Stimulated activated CD8-positive, alpha-beta memory T cell treated with anti-CD3 and anti-CD28 coated beads, Interleukin-2, amount 100 ng/mL, for 1 hour (primary cell): Measurements from ENCODE around the gene CHCT1.
"Not testable (repeated sequence)": the region's sequence is repeated elsewhere in the genome, so short reads cannot be mapped to it uniquely, and the experiment has no call there.

ENCODE experiments used
- DNase-seq, 2 donors: peaks; one replicate each; pipeline ENCODE4 v3.0.0-alpha.2; 2020; ENCODE audit warnings: low read depth in 2 of 2

CHCT1 gene

DNA sequence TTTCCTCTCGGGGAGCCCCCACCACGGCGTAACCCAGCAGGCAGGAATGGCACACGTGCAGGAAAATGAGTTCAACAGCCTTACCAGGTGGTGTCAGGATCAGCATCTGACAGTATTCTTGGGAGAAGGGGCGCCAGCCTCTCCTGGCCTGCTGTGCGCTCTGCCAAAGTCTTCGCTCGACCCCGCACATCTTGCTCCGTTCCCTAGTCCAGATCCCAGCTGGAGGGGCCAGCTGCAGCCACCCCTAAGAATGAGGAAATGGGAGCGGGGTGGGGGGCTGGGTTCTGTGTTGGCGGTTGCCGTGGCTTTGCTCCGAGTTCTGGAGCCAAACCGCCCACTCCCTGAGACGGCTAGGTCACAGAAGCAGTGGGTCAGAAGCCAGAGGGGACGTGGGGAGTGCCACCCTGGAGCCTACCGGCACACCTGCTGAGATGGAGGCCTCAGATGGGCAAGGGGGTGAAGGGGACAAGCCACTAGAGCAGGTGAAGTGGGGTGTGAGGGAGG, at the start of gene CHCT1:
CHCT1 (plus strand) TSS at position 328 of the 504 bp plus-strand sequence; CDS start at position 432, 104 bp downstream.
- DNase-seq = no peak

DNA sequence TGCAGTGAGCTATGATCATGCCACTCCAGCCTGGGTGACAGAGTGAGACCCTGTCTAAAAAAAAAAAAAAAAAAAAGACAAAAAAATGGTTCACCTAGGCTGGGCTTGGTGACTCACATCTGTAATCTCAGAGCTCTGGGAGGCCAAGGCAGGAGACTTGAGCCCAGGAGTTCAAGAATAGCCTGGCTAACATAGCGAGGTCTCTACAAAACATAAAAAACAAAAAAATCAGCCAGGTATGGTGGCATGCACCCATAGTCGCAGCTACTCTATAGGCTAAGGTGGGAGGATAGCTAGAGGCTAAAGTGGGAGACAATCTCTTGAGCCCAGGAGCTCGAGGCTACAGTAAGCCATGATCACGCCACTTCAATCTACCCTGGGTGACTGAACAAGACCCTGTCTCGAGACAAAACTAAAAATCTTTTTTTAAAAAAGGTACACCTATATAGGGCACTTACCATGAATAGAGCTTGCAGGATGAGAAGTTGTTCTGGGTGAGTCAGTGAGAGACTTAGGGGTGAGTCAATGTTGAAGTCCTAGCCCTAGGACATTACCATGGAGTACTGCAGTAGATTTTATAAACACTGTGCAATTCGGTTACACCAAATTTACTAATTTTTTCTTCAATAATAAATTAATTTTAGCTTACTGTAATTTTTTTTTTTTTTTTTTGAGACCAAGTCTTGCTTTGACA, 49.4 kb upstream of the CHCT1 start:
- no peak for DNase-seq

DNA sequence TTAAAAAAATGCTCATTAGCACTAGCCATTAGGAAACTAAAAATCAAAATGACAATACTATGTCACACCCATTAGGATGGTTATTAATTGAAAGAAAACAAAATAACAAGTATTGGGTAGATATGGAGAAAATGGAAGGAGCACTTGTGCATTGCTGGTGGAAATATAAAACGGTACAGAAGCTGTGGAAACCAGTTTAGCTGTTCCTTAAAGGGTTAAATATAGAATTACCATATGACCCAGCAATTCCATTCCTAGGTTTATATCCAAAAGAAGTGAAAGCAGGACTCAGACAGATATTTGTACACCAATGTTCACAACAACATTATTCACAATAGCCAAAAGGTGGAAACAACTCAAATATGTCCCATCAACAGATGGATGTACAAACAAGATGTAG, 44.1 kb upstream of the CHCT1 start:
- not testable (repeated sequence) for DNase-seq

DNA sequence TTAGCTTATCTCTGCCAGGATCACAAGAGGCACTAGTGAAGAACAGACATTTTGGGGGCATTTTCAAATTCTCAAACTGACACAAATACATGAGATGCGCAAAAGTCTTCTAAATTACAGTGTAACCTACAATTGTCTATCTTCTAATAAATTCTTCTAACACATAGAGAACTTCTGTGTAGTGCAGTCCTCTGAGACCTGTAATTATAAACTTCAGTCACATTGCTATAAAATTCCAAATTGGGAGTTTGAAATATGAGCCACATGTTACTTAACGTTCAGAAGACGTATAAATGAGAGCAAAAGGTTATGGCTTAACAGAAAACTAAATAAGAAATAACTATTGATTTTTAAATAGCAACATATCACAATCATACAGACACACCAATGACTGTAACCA, 42.8 kb upstream of the CHCT1 start:
- not testable (repeated sequence) for DNase-seq

DNA sequence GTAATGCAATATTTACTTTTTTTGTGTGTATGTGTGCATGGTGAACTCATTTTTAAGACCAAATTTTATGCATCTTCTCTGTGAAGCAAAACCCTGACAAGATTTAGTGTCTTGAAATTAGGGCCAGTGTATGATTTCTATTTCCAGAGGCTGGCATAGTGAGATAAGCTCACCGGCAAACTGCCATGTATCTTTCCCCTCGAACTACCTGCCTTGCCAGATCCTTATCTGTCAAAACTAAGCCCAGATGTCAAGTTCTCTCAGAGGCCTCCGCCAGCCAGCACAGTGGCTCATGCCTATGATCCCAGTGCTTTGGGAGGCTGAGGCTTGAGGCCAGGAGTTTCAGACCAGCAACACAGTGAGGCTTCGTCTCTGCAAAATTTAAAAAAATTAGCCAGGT, 40.3 kb upstream of the CHCT1 start:
- DNase-seq = no peak

DNA sequence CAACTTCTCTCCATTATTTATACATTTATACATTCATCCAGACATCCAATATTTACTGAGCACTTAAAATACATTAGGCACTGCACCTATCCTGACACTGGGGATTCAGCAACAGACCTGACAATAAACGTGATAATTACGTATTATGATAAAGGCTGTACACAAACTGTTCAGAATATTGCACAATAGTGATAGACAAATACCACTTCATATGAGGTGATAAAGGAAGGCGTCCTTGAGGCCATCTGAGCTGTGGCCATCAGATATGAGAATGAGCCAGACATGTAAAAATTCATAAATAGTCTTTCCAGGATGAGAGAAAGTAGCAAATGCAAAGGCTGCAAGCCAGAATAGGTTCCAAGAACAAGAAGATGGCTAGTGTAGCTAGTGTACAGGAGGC, 38.9 kb upstream of the CHCT1 start:
- no peak for DNase-seq

DNA sequence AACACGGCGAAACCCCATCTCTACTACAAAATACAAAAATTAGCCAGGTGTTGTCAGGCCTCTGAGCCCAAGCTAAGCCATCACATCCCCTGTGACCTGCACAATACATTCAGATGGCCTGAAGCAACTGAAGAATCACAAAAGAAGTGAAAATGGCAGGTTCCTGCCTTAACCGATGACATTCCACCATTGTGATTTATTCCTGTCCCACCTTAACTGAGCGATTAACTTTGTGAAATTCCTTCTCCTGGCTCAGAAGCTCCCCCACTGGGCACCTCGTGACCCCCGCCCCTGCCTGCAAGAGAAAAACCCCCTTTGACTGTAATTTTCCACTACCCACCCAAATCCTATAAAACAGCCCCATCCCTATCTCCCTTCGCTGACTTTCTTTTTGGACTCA, 37.4 kb upstream of the CHCT1 start:
- DNase-seq = not testable (repeated sequence)

DNA sequence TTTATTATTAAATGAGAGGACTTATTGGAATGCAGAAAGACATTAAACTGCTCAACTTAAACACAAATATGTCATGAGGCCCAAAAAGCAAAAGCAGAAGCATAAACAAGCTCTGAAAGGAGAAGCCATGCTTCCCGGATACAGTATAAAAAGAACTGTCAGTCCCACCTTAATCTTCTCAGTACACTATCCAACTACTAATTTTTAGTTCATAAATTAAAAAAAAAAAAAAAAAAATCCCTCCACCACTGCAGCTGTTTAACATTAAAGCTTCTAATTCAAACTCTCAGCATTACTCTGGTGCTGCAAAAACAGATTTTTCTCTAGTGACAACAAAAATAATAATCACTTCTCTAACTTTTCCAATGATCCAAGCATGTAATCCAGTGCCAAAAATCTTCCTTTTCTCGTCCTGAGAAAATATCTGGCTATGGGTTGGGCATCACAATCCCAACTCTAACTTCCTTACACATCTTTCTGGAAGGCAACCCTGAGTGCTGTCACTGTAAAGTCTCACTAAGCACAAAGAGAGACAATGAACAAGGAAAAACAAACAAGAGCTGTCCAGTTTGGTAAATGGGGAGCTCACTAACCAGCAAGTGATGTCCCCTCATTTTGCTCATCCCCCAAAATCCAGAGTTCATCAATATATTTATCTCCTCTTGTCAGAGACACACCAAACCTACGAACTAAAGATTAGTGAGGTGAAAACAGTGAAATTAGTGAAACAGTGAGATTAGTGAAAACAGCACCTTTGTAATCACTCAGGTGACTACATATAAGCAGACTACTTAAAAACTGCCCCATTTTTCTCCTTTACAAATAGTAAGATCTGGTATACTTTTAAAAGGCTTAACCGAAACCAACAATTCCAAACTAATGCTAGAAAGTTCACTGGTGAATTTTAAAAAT, 35.9 kb upstream of the CHCT1 start:
- no peak for DNase-seq

DNA sequence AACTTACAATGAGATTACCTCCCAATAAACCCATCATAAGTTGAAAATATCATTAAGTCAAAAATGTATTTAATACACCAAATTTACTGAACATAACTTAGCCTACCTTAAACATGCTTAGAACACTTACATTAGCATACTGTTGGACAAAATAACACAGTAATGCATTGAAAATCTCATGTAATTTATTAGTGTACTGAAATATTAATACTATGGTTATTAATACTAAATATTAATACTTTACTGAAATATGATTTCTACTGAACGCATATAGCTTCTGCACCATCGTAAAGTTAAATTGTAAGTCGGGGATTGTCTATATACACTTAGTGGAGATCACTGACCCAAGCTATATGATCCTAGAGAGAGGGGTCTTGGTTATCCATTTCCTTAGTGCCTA, 34.6 kb upstream of the CHCT1 start:
- DNase-seq = no peak

DNA sequence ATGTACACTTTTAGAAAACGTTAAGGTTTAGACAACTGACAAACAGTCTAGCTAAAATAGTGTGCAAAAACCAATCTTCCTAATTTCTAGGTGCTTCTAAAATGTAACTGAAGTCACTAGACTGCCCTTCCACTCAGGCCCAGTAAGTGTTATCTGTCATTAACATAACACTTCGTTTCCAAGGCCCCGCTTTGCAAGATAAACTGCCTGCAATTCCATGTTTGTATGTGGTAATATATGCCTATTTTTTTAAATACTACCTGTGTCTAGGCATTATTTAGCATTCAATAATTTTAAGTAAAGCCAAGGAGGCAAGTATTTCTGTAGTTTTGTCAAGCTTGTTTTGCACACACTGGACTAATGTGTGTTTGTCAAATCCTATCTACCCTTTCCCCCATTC, 33.5 kb upstream of the CHCT1 start:
- DNase-seq = no peak

DNA sequence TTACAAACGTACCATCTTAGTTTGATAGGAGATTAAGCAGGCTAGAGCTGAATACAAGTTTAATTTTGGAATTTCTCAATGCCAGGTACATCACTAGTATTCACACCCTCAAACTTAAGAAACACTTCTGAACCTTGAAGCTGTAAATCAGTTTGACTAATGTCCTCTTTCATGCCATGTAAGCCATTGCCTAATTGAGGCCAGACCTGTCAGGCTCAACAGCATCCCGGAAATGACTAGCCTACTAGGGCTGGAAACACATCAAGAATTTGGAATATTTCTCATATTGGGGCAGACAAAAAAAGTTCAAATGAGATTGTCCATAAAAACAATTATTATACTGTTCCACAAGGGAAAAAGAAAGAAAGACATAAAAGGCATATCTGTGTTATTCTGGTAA, 32.1 kb upstream of the CHCT1 start:
- no peak for DNase-seq

DNA sequence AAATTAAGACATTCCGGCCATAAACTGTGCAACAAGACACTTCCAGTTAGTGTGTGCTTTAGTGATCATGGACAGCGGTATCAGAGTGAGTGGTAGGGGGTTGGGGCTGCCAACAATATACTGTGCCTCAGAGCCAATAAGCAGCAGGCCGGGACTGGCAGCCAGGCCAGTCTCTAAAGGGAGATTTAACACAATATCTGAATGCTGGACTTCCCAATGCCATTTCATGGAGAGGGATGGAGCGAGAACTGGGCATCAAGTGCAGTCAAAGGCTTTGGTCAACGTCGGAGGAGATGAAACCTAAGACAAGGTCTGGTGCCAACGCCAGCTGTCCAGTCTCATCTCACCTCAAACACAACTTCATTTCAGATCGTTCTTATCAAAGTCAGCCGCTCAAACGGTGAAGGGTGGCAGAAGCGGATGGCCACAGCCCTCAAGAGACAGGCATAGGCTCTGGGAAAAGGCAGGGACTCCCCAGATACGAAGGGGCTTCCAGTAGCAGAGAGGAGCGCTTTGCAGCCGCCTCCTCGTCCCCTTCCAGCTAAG, 31.3 kb upstream of the CHCT1 start:
- no peak for DNase-seq

DNA sequence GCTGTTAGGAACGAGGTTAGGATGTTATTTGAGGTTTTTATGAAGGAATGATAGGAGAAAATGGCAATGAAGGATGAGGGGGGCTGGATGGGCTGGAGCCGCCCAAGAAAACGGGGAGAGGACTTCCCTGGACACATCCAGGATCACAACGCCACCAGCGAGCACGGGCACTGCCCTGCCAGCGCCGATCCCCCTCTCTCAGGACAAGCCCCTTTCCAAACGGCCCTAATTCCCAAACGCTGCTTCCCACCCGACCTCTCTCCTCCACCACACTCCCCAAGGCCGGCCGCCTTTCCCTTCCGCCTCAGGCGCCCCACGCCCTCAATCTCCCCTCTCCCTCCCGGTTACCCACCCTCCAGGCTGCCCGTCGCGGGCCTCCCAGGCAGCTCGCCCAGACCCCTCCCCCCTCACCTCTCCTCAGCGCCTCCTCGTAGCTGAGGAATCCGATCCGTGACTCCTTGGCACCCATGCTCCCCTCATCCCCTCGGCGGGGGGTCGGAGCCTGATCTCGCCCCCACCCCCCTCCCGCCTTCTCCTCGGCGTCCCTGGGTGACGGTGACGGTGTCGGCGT, 30.7 kb upstream of the CHCT1 start:
- no peak for DNase-seq

DNA sequence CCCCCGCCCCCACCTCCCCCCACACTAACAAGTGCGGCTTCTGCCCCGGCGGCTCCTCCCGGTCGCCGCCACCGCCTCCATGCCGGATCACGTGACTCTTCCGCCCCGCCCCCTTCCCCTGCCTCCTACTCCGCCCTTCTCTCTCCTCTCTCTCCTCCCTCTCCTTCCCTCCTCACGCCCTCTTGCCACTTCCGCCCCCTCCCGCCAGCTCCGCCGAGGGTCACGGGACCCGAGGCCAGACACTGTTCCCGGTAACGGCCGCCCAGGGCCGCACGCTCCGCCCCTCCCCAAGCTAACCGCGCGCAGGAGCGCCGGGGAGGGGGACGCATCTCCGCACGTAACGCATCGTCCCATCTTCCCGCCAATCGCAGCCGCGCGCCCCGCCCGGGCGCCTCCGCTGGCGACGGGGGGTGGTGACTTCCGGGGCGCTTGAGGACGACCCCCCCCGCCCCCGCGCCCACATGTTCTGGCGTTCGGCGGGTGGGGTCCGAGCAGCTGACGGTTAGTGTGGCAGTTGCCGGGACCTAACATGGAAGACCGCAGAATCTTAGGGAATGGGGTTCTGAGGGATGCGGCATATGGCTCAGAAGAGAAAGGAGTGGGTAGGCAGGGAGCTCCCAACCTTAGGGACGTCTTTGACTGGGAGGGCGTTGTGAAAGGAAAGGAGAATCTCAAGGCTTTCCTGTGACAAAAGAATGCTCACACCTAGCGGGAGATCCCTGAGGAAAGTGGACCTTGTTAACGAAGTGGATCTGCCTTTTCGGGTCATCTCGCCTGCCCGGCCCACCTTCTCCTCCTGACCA, 30.0 kb upstream of the CHCT1 start, which contains the start of gene USP32:
USP32 (minus strand) TSS at position 92 of the 803 bp plus-strand sequence. CDS start 194 bp downstream, outside the sequence.
- DNase-seq = peak; percentile 95 to 97

DNA sequence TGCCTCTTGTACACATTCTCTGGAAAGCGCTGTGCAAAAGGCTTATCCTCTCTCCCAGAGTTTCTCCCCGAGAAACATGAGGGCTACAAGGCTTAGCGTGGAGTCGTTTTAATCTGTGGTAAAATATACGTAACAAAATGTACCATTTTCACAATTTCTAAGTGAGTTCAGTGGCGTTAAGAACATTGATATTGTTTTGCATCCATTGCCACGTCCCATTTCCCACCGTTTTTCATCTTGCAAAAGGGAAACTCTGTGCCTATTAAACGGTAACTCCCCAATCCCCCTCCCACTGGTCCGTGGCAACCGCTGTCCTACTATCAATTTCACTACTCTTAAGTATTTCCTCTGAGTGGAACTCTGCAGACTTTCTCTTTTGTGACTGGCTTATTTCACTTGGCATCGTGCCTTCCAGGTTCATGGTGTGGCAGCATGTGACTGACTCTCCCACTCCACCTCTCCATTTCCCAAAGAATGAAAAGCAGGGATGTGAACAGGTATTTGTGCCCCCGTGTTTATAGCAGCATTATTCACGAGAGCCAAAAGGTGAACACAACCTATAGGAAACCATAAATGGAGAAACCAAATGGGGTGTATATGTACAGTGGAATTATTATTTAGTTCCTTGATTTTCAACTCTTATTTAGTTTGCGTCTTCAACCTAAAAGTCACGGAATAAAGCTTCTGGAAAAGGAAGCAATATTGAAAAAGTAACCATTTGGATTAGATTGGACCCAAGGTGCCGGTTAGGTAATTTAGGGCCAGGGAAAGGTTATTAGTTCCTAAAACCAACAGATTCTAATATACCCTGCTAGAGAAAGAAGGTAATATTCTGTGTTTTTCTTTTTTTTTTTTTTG, 29.2 kb upstream of the CHCT1 start:
- no peak for DNase-seq

DNA sequence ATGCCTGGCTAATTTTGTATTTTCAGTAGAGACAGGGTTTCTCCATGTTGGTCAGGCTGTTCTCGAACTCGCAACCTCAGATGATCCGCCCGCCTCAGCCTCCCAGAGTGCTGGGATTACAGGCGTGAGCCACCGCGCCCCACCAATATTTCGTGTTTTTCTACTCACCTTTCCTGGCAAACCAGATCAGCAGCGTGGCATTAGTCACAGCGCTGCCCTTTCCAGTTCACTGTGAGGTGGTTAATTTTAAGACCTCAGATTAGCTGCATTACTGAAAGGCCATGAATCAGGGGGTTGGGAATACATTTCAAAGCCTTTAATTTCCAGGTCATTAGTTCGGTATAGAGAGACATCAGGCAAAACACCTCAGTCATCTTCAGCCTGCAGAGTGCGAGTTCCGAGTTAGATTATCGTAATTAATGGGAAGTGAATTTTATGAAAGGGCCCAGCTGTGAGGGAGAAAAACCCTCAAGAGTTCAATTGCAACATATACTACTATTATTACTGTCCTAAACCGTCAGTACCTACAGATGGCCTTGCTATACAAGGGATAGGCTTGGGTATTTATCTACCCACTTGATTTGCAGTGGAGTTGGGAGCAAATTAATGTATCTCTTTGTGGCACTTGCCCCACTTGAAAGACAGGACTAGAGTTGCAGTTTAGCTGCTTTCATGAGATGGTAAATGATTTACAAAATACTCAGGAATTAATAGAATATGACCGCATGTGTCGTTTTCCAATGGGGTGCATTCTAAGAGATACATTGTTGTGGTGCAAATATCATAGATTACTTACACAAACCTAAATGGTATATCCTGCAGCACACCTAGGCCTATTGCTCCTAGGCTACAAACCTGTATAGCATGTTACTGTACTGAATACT, 28.2 kb upstream of the CHCT1 start:
- DNase-seq = no peak

DNA sequence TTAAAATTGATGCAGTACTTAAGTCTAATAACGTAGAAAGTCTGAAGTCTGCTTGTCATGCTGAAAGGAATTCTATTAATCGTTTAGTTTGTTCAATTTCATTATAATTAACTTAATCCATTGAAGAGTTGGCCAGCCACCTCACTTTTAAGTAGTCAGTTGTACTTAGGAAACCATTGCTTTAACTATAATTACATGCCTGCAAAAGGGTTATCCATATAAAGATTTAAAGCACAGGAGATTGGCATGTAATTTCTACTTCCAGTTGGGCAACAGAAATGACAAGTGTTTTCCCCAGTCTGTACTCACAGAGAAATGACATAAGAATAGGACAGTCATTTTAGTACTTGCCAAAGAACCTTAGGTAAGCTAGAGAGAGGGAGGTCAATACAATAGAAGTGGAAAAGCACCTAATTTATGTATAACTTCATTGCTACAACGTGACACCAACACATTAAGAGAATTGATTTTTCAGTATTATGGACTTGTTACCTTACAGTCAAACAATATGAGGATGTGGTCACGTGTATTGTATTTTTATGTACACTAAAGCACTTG, 26.7 kb upstream of the CHCT1 start:
- DNase-seq = no peak

DNA sequence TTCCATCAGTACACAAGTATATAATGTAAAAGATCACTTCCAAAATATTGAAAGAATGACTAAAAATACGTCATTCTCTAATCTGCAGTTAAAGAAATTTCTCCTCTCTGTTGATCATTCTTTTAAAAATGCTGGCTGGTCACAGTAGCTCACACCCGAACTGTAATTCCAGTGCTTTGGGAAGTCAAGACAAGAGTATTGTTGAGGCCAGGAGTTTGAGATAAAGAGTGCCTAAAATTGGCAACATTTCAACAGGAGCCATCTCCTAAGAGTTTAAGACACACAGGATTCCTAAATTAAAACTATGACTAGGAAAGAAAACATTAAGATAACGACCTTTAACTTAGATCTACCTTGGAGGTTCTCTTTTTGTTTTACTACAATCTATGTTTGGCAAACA, 25.9 kb upstream of the CHCT1 start:
- DNase-seq = no peak
